Activated naive CD8-positive, alpha-beta T cell treated with anti-CD3 and anti-CD28 coated beads, Interleukin-2, amount 50 U/mL, for 16 hours (primary cell): ENCODE data around the gene COL4A6.

Experiments used
- DNase-seq: peaks from one replicate; pipeline ENCODE4 v3.0.0-alpha.2; 2020; ENCODE audit warnings: low read depth, low spot score

Gene COL4A6

DNA sequence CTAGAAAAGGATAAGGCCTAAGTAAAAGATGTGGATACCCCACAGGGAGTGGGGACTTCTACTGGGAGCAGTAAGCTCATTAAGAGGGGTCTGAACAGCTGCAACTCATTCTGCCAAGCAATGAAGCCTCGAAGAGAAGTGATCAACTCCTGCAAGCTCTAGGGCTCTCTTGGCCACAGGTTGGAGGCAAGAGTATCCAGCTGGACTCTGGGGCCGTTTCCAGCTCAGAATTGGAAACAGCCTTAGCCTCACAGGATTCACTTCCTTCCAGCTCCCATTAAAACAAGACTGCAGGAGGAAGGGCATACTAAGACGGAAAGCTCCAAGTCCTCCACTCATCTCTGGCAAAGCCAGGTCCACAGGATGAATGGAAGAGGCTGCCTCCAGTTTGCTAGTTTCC, 220.3 kb downstream of the COL4A6 start:
- DNase-seq, result no peak

DNA sequence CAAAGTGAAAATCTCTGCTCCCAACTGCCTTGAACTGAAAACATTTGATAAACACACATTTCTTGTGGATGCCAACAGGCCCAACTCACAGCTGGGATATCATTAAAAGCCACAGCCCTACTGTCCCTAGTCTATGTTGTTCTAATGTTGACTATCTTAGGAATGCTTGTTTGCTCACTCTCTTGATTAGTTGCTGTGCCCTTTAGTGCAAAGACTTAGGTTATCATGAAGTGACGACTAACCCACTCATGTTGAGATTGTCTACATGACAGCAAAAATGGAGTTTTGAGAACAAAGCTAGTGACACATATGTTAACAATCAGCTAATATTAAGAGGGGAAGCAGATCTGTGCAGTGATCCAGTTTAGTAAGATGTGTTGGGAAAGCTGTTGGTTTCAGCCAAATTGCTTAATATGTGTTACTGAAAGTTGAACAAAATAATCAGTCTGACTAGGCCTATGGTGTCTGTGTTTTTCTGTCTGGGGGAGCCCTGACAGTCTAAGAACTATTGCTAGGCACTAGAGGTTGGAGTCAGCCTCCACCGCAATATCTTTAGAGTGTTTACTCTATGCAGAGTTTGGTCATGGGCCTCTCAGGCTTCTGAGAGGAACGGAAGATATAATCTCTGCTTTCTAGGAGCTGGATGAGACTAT, 221.2 kb downstream of the COL4A6 start:
- no peak for DNase-seq

DNA sequence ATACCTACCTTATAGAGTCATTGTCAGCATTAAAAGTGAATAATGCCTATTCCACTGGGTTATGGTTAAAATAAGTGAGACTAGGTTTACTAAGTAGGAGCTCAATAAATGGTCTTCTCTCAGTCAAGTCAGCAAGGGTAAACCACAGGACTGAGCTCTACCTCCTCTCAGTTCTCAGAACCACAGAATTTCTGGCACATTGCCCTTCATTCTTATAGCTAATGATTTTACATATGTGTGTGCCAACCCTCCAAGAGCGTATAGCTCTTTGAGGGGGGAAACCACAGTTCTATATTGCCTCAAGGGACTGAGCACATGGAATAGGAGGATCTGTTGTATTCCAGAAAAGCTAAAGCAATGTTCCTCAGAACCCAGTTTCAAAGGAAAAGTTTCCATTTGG, 221.8 kb downstream of the COL4A6 start:
- no peak for DNase-seq

DNA sequence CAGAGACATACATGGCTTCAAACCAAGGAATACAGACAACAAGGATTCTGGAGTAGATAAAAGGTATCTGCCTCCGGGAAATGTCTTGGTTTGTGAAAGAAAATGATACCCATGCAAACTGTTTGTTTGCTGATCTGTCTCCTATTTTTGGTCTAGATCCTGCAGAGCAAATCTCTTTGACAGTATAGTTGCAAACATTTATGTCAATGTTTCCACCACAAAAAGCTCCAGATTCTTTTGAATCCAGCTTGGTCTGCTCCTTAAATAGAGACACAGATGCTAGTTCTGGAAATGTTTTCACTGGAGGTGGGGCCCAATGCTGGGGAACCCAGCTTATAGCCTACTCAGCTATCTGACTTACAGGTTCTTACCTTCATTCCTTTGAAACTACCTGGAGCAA, 226.9 kb downstream of the COL4A6 start:
- DNase-seq, result no peak

DNA sequence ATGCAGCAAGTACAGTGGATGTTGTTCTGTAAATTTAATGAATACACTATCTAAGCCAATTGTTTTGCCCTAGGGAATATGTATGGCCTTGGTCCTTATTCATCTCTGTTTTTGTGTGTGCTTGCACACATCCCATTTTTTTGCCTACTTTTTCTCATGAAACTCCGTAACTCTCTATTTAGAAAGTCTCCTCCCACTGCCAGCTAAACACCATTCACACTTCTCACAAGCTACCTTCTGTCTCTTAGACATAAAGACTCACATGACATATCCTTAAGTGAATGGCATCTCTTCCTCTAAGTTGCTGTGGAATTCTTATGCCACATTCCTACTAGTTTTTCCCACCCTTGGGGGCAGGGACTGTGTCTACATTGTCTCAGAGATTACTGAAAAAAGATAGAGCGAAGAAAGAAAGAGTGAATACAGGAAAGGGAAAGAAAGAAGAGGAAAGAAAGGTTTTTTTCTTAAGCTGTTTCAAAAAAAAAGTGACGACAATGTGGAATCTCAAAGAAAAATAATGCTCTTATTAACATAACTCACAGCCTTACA, 229.1 kb downstream of the COL4A6 start:
- DNase-seq, result no peak

DNA sequence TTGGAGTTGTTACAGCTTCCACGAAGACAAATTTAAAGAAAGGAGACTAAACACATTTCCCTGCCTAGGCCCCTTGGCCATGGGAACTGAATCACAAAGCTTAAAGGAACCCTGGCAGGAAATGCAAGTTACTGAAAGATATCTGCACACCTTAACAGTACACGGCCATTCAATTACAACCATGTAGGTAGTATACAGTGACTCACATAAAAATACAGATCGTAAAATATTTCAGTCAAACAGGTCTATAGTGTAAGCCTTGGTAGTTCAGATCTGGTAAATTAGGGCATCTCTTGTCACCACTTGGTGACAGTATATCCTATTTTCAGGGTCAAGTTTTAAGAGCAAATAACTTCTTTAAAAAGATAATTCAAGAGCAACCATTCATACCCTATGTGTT, 234.7 kb downstream of the COL4A6 start:
- no peak for DNase-seq

DNA sequence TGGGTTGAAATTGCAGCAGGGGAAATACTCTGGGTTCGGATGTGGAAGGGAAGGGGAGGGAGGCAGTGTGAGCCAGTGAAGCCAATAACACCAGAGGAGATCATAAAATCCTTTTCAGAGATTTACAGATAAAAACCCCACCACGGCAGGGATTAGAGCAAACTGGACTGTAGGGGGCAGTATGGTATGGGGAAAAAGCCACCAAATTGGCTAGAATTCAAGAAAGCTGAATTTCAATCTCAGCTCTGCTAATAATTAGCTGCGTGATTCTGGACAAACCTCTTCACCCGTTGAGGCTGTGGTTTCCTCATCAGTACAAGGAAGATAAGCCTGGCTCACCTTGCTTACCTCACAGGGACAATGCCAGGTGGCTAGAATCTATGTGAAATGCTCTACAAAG, 238.5 kb downstream of the COL4A6 start:
- no peak for DNase-seq

DNA sequence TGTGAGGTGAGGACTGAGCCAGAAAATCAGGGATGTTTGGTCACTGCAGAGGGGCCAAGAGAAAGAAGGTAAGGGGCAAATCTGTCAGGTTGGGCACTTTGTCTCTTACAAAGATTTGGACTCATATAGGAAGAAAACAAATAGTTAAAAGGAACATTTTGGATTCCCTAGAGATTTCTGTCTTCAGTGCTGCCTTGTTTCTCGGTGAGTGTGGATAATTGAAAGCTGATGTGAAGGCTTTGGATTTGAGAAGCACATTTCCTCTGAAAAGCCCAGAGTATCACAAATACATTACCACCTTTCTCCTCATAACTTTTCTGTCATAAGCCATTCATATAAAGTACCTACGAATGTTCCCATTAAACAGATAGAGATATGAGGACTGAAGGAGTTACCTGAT, 239.2 kb downstream of the COL4A6 start:
- DNase-seq, result no peak

DNA sequence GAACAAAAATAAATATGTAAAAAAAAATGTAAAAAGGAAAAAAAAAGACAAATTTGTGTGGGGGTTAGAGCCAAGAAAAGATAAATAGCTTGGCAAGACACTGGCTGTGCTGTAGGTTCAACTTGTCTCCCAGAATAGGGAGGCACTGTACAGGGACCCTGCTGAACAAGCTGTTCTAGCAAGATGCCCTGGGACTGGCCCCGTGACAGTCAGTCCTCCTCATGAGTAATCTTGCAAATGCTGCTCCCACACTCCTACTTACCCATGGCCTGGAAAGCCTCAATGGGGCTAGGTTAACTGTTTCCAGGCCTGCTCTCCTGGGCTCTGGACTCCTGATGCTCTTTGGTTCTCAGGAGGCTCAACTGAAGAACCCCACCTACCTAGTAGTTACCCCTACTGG, 239.8 kb downstream of the COL4A6 start:
- DNase-seq, result no peak

DNA sequence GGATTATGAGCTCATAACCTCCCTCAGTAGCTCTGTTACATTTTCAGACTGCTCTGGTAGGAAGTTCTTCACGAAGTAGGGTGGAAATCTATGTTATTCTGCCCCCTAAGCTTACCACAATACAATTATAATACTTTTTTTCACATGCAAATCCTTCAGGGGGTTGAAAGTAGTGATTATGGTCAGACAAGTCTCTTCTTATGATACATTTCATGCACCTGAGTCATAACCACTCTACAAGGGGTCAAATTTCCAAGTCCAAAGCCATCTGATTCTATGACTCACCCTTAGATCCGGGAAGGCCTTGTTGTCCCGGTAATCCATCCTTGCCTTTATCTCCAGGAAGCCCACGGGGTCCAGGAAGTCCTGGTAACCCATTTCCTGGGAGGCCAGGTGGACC, 251.4 kb downstream of the COL4A6 start:
- DNase-seq, result no peak

DNA sequence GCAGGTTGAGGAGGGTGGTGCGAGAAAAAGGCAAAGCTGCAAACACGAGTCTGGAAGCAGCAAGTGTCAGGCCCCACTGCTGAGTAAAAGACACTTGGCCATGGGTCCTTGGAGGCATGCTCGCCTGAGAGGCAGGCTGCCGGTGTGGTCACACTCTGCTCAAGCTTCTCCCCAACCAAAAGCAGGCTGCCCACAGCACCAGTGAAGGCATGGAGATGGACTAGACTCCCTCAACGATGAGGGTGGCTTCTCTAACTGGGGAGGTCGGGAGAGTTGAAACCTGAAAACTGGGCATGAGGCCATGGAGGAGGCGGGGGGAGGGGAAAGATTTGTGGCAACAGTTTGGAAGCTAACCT, 260.1 kb downstream of the COL4A6 start:
- no peak for DNase-seq

DNA sequence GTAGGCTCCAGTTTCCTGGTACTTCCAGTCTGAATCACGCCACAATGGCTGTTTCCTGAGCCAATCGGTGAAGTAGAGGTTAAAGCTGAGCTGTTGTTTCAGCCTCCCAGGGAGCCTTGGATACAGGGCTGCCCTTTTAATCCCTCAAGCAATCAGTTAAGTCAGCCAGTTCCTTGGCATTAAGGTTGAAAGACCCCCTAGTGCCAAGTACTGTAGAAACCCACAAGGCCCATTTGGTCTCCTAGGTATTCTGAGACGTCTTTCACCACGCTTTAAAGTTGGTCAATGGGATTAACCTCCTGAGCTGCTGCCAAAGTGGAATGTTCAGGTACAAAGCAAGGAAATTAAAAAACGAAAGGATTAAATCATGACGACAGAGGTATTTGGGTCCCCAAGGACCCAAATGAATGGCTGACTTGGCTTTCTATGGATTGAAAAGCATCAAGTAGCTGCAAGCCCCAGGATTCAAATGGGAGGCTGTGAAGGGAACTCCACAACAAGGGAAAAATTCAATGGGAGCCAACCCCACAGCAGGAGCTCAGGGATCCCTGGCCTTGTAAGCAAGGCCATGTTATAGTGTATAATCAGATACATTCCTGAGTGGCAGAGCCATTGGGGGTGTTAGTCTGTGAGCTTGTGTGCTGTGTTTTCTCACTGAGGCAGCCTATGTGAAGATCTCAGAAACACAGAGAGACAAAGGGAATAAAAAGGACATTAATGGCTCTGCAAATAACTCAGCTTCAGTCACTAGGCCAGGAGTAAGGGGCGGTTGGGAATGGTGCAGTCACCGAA, 260.7 kb downstream of the COL4A6 start:
- no peak for DNase-seq

DNA sequence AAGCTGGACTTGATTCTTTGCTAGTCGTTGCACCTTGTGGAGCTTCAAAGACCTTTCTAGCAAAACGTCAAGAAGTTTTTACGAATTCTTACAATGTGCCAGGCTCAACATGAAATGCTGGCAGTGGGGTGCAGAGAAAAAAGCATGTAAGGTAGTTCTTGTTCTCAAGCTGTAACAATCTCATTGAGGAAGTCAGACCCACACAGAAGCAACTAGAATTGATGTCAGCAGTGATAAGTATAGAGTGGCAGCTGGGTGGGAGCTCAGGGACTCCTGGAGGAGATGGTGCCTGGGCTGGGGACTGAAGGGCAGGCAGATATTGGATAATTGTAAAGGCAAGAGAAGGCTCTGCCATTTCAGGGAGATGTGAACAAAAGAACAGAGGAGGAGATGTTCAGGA, 264.3 kb downstream of the COL4A6 start:
- no peak for DNase-seq

DNA sequence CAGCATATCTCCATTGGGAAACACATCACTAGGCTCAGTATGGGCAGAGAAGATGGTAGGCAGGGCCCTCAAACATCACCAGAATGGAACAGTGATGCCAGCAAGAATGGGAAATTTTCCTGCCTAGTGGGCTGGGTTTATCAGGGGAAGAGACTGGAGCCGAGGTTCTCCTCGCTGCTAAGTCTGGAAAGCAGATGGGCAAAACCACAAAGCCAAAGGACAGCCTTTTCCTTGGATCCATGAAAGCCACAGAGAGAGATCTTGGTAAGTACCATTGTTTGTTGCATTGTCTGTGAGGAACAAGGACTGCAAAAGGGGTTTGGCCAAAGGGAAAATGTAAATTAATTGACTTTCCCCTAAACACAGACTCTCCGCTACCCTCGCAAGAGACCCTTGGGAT, 266.6 kb downstream of the COL4A6 start:
- DNase-seq, result no peak

DNA sequence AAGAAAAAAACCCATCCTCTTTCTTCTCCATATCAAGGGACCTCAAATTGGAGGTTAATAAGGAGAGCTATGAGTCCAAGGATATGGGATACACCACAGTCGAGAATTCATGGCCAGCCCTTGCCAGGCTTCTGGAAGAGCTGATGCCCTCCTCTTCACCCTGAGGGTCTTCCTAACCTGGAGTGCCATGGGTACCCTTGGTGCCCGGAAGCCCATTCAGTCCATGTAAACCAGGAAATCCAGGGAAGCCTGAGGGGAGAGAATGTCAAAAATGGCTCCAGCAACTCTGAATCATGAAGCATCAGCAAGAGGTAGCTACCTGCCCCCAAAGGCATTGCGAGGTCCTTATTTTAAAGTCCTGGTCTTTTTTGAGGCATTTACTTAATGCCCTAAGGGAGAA, 268.5 kb downstream of the COL4A6 start:
- no peak for DNase-seq

DNA sequence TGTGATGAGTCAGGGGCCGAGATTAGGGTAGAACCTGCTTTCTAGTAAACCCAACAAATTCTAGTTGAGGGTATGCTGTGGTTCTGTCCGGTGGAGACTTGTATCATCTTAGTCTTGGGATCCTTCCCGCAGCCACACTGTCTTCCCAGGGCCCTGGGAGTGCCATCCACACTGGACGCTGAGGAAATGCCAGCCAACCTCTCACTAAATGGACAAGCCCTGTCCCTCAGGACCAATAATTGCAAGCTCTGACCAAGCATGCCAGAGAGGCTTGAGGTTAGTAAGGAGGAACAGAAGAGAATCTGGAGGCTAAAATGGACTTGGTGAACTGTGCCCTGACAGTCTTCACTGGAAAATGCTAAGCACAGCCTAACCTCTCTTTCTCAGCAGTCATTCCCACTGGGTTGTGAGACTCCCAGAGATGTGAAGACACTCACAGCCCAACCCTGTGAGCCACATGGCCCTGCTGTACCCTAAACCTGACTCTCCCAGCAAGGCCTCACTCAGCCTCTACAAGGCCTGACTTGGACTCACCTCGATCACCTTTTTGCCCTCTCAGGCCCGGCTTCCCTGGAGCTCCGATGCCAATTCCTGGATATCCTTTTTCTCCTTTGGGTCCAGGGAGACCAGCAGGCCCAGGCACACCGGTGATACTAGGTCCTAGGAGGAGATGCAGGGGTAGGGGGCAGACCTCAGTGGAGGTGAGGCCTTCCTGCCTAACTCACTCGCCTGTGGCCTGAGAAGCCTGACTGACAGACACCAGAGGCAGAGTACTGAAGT, 269.1 kb downstream of the COL4A6 start:
- DNase-seq, result no peak

DNA sequence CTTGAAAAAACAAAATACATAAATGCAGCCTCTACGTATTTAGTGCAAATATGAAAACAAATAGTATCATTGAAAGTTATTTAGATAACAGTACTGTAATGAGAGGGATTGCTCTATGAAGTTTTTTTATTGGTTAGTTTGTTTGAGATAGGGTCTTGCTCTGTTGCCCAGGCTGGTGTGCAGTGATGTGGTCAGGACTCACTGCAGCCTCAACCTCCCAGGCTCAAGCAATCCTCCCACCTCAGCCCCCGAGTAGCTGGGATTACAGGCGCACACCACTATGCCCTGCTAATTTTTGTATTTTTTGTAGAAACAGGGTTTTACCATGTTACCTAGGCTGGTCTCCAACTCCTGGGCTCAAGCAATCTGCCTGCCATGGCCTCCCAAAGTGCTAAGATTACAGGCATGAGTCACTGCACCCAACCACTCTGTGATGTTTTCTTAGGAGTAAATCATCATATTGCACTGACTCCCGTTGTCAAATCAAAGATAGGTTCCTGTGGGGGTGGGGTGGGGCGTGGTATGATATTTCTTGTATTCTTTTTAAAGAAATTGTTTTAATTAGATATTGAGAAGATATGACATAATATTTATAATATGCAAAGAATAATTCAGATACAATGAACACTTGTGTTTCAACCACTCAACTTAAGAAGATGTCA, 270.9 kb downstream of the COL4A6 start:
- no peak for DNase-seq

DNA sequence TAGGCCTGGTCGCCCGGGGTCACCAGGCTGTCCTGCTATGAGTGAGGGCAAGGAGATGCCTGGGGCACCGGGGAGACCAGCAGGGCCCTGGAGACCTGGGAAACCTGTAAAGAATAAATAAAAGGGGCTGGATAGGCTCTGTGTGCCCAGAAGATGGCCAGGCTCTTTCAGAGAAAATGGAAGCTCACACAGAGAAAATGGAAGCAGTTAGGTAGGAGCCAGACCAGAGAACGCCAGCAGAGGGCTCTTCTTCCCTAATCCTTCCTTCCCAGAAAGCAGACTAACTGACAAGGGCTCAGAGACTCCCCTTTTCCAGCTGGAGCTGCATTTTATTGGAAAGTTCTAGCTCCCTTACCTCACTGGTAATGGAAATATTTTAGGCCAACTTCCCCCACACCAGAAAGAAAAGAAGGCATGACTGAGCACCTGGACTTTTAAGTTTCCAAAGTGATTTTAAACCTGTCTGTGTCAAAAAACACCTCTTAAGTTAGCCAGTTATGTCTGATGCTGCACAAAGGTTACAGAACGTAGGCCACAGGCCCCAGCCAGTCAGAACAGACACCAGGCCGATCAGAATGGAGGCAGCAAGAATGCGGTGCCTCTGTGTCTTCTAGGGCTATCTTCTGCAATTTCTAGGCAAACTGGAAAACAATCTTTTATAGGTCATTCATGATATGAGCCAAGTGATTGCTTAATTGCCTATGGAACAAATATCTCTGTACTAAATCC, 272.7 kb downstream of the COL4A6 start:
- DNase-seq, result no peak

DNA sequence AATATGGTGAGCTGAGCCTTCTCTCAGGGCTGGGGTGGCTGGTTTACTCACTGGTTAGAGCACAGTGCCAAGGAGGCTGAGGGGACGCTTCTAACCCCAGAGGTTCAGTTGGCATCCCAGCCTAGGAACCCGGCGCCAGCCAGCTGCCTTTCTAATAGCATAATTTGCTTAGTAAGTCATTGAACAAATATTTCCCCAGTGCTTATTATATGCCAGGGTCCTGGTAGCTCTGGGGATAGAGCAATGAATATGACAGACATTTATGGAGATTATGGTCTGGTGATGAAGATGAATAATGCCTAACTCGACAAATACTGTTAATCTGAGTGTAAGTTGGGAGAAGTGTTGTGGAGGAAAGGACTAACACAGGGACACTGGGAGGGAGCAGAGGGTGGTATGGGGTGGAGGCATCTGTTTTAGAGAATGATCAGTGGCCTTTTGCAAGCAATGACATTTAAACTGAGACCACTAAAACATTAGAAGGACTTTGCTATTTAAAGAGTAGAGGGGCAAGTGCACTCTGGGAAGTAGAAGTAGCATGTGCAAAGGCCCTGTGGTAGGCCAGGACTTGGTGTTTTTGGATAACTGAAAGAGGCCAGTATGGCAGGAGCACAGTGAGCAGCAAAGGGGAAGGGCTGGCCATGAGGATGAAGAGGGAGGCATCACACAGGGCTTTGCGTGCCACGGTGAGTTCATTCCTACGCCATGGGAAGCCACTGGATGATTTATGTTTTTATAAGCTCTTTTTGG, 274.7 kb downstream of the COL4A6 start:
- no peak for DNase-seq

DNA sequence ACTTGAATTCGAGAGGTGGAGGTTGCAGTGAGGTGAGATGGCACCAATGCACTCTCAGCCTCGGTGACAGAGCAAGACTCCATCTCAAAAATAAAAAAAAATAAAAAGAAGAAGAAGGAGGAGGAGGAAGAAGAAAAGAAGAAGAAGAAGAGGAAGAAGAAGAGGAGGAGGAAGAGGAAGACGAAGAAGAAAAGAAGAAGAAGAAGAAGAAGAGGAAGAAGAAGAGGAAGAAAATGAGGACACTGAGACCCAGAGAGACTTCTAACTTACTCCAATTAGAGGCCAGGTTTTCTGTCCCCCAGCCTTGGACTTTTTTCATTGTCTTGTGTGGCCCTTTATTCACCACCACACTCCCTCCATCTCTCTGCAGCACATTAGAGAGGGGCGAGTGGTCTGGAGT, 276.0 kb downstream of the COL4A6 start:
- no peak for DNase-seq

DNA sequence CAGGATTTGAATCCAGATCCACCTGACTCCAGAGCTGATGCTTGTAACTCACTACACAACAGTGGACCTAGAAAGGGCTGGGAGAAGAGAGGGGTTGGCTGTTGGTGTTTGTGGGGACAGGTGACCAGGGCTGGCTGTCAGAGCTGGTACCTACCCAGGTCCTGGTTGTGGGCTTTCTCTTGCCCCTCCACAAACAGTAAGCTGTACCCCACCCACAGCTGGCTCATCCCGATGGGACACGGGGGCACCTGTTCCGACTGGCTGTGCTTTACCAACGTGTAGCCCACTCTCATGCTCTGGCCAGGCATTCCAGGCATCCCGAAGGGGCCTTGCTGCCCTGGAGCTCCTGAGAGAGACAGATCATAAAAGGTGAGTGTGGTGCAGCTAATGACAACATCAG, 277.9 kb downstream of the COL4A6 start:
- DNase-seq, result no peak
